ENCODE measurements around the gene RMDN2. TPM values are rescaled to one million over a fixed set of nuclear protein-coding genes. Genes with fewer than 3 reads are reported as not detected.

The RMDN2 gene
- total RNA-seq, 1 donor from 2014 or later, result 21.9 TPM

GRCh38 chr2:38030635-38031355 is 105.7 kb downstream of the RMDN2 start:
- no peak overlapping the region for H3K4me3 ChIP-seq
- no peaks in the 10 kb centered on the region for H3K36me3 ChIP-seq
- H3K9me3 ChIP-seq, result no peaks in the 10 kb centered on the region
- H3K27ac ChIP-seq, result no peak overlapping the region
- ATAC-seq (no peak), DNase-seq (no peak)
- no peaks in the 10 kb centered on the region for H3K4me1 ChIP-seq
- intact Hi-C loops (cut with DNase I), result no loop called here
- H3K27me3 ChIP-seq (ENCODE audit: low read depth), result no peaks in the 10 kb centered on the region
- TF ChIP-seq CTCF (IDR thresholded peaks at IDR 0.05), result no peak

GRCh38 chr2:38032946-38033345 is 107.9 kb downstream of the RMDN2 start:
- no peak overlapping the region for H3K27ac ChIP-seq
- DNase-seq (no peak), ATAC-seq (no peak)
- intact Hi-C loops (cut with DNase I), result no loop called here
- H3K4me1 ChIP-seq, result peaks cover 4% of the 10 kb centered on the region
- no peak for TF ChIP-seq CTCF (IDR thresholded peaks at IDR 0.05)
- no peak overlapping the region for H3K4me3 ChIP-seq
- H3K9me3 ChIP-seq, result no peaks in the 10 kb centered on the region
- H3K27me3 ChIP-seq (ENCODE audit: low read depth), result no peaks in the 10 kb centered on the region
- no peaks in the 10 kb centered on the region for H3K36me3 ChIP-seq

GRCh38 chr2:38033646-38034045 is 108.6 kb downstream of the RMDN2 start:
- no peak for DNase-seq
- no peak for ATAC-seq
- no peak for TF ChIP-seq CTCF (IDR thresholded peaks at IDR 0.05)
- Histone ChIP-seq H3K4me3 (no peak overlapping the region), H3K4me1 (peaks cover 8% of the 10 kb centered on the region), H3K36me3 (no peaks in the 10 kb centered on the region), H3K27ac (no peak overlapping the region), H3K27me3 (ENCODE audit: low read depth) (no peaks in the 10 kb centered on the region), H3K9me3 (no peaks in the 10 kb centered on the region)
- intact Hi-C loops (cut with DNase I), result no loop called here

- Histone ChIP-seq H3K27me3 (ENCODE audit: low read depth) (no peaks in the 10 kb centered on the region), H3K36me3 (no peaks in the 10 kb centered on the region), H3K4me1 (peaks cover 9% of the 10 kb centered on the region), H3K4me3 (no peak overlapping the region), H3K9me3 (no peaks in the 10 kb centered on the region), H3K27ac (no peak overlapping the region)
- DNase-seq (no peak), ATAC-seq (no peak)
- TF ChIP-seq CTCF (IDR thresholded peaks at IDR 0.05), result no peak
- intact Hi-C loops (cut with DNase I), result no loop called here
These were observed 110.9 kb downstream of the RMDN2 start for GRCh38 chr2:38035968-38036367.

- H3K4me1 ChIP-seq, result peaks cover 9% of the 10 kb centered on the region
- H3K9me3 ChIP-seq, result no peaks in the 10 kb centered on the region
- ATAC-seq (no peak), DNase-seq (no peak)
- H3K36me3 ChIP-seq, result no peaks in the 10 kb centered on the region
- peak overlapping the region; percentile 12 for H3K27ac ChIP-seq
- H3K4me3 ChIP-seq, result no peak overlapping the region
- TF ChIP-seq CTCF (IDR thresholded peaks at IDR 0.05), result no peak
- intact Hi-C loops (cut with DNase I), result no loop called here
- no peaks in the 10 kb centered on the region for H3K27me3 ChIP-seq (ENCODE audit: low read depth)
These were observed 112.2 kb downstream of the RMDN2 start for GRCh38 chr2:38037325-38037724.
